ENCODE measurements around the gene VPREB1.
"Not testable (repeated sequence)": the region's sequence is repeated elsewhere in the genome, so short reads cannot be mapped to it uniquely, and the experiment has no call there.

VPREB1 gene

GRCh38 chr22:22244316-22245250, at the start of gene VPREB1:
VPREB1 (plus strand) TSS chr22:22244786; CDS start chr22:22244814, 28 bp downstream.
- no peak for DNase-seq

- DNase-seq = no peak
Observed at GRCh38 chr22:22194931-22195264, 49.7 kb upstream of the VPREB1 start.

GRCh38 chr22:22195265-22196017, 49.1 kb upstream of the VPREB1 start:
- DNase-seq = peak; percentile 82

GRCh38 chr22:22196018-22196533, 48.5 kb upstream of the VPREB1 start:
- no peak for DNase-seq

- DNase-seq = no peak
Observed at GRCh38 chr22:22196833-22197477, 47.6 kb upstream of the VPREB1 start.

GRCh38 chr22:22197993-22198402, 46.6 kb upstream of the VPREB1 start:
- no peak for DNase-seq

- no peak for DNase-seq
Observed at GRCh38 chr22:22198751-22199150, 45.8 kb upstream of the VPREB1 start.

GRCh38 chr22:22199634-22200033, 45.0 kb upstream of the VPREB1 start:
- DNase-seq = no peak

GRCh38 chr22:22200569-22201184, 43.9 kb upstream of the VPREB1 start:
- no peak for DNase-seq

- peak; percentile 80 for DNase-seq
Observed at GRCh38 chr22:22201185-22201929, 43.2 kb upstream of the VPREB1 start.

- no peak for DNase-seq
Observed at GRCh38 chr22:22201930-22202343, 42.6 kb upstream of the VPREB1 start.

- no peak for DNase-seq
Observed at GRCh38 chr22:22203048-22203971, 41.3 kb upstream of the VPREB1 start.

GRCh38 chr22:22207845-22208564, 36.6 kb upstream of the VPREB1 start:
- DNase-seq = peak; percentile 71

GRCh38 chr22:22208652-22209051, 35.9 kb upstream of the VPREB1 start:
- DNase-seq = no peak

- not testable (repeated sequence) for DNase-seq
Observed at GRCh38 chr22:22209080-22209640, 35.4 kb upstream of the VPREB1 start.

- no peak for DNase-seq
Observed at GRCh38 chr22:22210375-22210774, 34.2 kb upstream of the VPREB1 start.

GRCh38 chr22:22210889-22211833, 33.4 kb upstream of the VPREB1 start:
- DNase-seq = no peak

GRCh38 chr22:22213231-22213630, 31.4 kb upstream of the VPREB1 start:
- no peak for DNase-seq

Data from NCI-H146 (cell line).